Measurements from ENCODE around the gene ARGLU1. TPM values are rescaled to one million over a fixed set of nuclear protein-coding genes. Genes with fewer than 3 reads are reported as not detected.

Gene ARGLU1
- total RNA-seq, 1 donor from 2014 or later = 149 TPM

- no peak for DNase-seq (ENCODE audit: low spot score, unreplicated experiment)
- Mint-ChIP-seq H3K27ac (no peak overlapping the region), H3K4me3 (ENCODE audit: low read depth) (no peak overlapping the region), H3K4me1 (ENCODE audit: low read depth) (peaks cover 73% of the 10 kb centered on the region), H3K9me3 (ENCODE audit: low read depth) (no peaks in the 10 kb centered on the region), H3K36me3 (ENCODE audit: insufficient read depth) (no peaks in the 10 kb centered on the region), H3K27me3 (no peaks in the 10 kb centered on the region)
- no peak for TF ChIP-seq CTCF (IDR thresholded peaks at IDR 0.05; ENCODE audit: unreplicated experiment)
Observed at GRCh38 chr13:106524108-106524507, 43.8 kb downstream of the ARGLU1 start.

- Mint-ChIP-seq H3K27ac (no peak overlapping the region), H3K9me3 (ENCODE audit: low read depth) (no peaks in the 10 kb centered on the region), H3K4me1 (ENCODE audit: low read depth) (peaks cover 72% of the 10 kb centered on the region), H3K36me3 (ENCODE audit: insufficient read depth) (peaks cover 4% of the 10 kb centered on the region), H3K27me3 (no peaks in the 10 kb centered on the region), H3K4me3 (ENCODE audit: low read depth) (no peak overlapping the region)
- DNase-seq (ENCODE audit: low spot score, unreplicated experiment) = no peak
- no peak for TF ChIP-seq CTCF (IDR thresholded peaks at IDR 0.05; ENCODE audit: unreplicated experiment)
Observed at GRCh38 chr13:106523576-106523975, 44.4 kb downstream of the ARGLU1 start.

GRCh38 chr13:106522898-106523525 lies 44.9 kb downstream of the ARGLU1 start:
- Mint-ChIP-seq H3K4me3 (ENCODE audit: low read depth) (no peak overlapping the region), H3K27ac (peak overlapping the region; percentile 51), H3K4me1 (ENCODE audit: low read depth) (peaks cover 66% of the 10 kb centered on the region), H3K9me3 (ENCODE audit: low read depth) (no peaks in the 10 kb centered on the region), H3K27me3 (no peaks in the 10 kb centered on the region), H3K36me3 (ENCODE audit: insufficient read depth) (peaks cover 4% of the 10 kb centered on the region)
- TF ChIP-seq CTCF (IDR thresholded peaks at IDR 0.05; ENCODE audit: unreplicated experiment) = no peak
- DNase-seq (ENCODE audit: low spot score, unreplicated experiment) = no peak

GRCh38 chr13:106522112-106522705 lies 45.7 kb downstream of the ARGLU1 start:
- TF ChIP-seq CTCF (IDR thresholded peaks at IDR 0.05; ENCODE audit: unreplicated experiment) = no peak
- peak overlapping the region; percentile 94 for H3K27ac Mint-ChIP-seq
- no peak for DNase-seq (ENCODE audit: low spot score, unreplicated experiment)
- no peaks in the 10 kb centered on the region for H3K27me3 Mint-ChIP-seq
- no peaks in the 10 kb centered on the region for H3K9me3 Mint-ChIP-seq (ENCODE audit: low read depth)
- H3K4me1 Mint-ChIP-seq (ENCODE audit: low read depth) = peaks cover 59% of the 10 kb centered on the region
- no peak overlapping the region for H3K4me3 Mint-ChIP-seq (ENCODE audit: low read depth)
- H3K36me3 Mint-ChIP-seq (ENCODE audit: insufficient read depth) = peaks cover 4% of the 10 kb centered on the region

GRCh38 chr13:106521095-106521799 lies 46.7 kb downstream of the ARGLU1 start:
- peaks cover 5% of the 10 kb centered on the region for H3K36me3 Mint-ChIP-seq (ENCODE audit: insufficient read depth)
- H3K9me3 Mint-ChIP-seq (ENCODE audit: low read depth) = no peaks in the 10 kb centered on the region
- DNase-seq (ENCODE audit: low spot score, unreplicated experiment) = no peak
- H3K27me3 Mint-ChIP-seq = no peaks in the 10 kb centered on the region
- peaks cover 59% of the 10 kb centered on the region for H3K4me1 Mint-ChIP-seq (ENCODE audit: low read depth)
- H3K27ac Mint-ChIP-seq = peak overlapping the region; percentile 94
- no peak for TF ChIP-seq CTCF (IDR thresholded peaks at IDR 0.05; ENCODE audit: unreplicated experiment)
- H3K4me3 Mint-ChIP-seq (ENCODE audit: low read depth) = peak overlapping the region; percentile 19

All from progenitor cell of endocrine pancreas (in vitro differentiated cells).